Motor neuron (in vitro differentiated cells): Measurements from ENCODE around the gene BTBD19. TPM values are rescaled to one million over a fixed set of nuclear protein-coding genes. Genes with fewer than 3 reads are reported as not detected.
A peak's percentile ranks its signal among the peaks of the same experiment; 100 is the strongest.
"Not testable (repeated sequence)": the region's sequence is repeated elsewhere in the genome, so short reads cannot be mapped to it uniquely, and the experiment has no call there.

Experiments used
- ATAC-seq, 8 experiments: fragments of 200-7000 bp; cut with Tn5 transposase; replicated peaks in 6 of 8; 2 replicates each; pipeline ENCODE4 v1.8.0; 2021; ENCODE audit warnings: mild to moderate bottlenecking in 8 of 8, moderate library complexity in 8 of 8
- H3K27ac ChIP-seq, 2 donors: fragments of 250-450 bp; sonication (Bioruptor Pico); 2 replicates each; pipeline ENCODE4 v1.9.0; 2021; ENCODE audit warnings: antibody characterized with exemption in 2 of 2, mild to moderate bottlenecking in 2 of 2, moderate library complexity in 1 of 2
- H3K4me1 ChIP-seq, 2 donors: fragments of 250-450 bp; sonication (Bioruptor Pico); replicated peaks in 1 of 2; 2 replicates each; pipeline ENCODE4 v1.6.1; 2021; ENCODE audit warnings: antibody characterized with exemption in 2 of 2, mild to moderate bottlenecking in 2 of 2, moderate library complexity in 1 of 2
- H3K4me3 ChIP-seq, 5 donors: fragments of 250-450 bp; sonication (Bioruptor Pico); 2 replicates each; pipeline ENCODE4 v1.9.0; 2021; ENCODE audit warnings: antibody characterized with exemption in 5 of 5, mild to moderate bottlenecking in 5 of 5, moderate library complexity in 4 of 5
- WGBS, 10 experiments: fragments of 450-650 bp; shearing (Covaris generic); methylation state at CpG; one replicate each; pipeline ENCODE4 v1.0.0; 2022; 5-methylcytosine and 5-hydroxymethylcytosine counted together
- in situ Hi-C, 9 experiments: fragments of 400-800 bp; cut with MboI; loops; one replicate each; pipeline ENCODE4 v1.15.0; 2021; ENCODE audit warnings: low sequenced_read_pairs in 9 of 9, low pct_unique_long_range_greater_than_20kb in 2 of 9; ENCODE audit not compliant: unreplicated experiment in 9 of 9
- total RNA-seq, 8 experiments: library from RNA; unstranded; fragments of 300-600 nt; gene quantifications; 2 replicates each; pipeline versions ENCODE4 v1.2.3 to v1.2.4, GENCODE V29; 2022

The BTBD19 gene
- total RNA-seq, 8 experiments from 2014 or later = 0.60 to 18.5 (median 6.0) TPM

GRCh38 chr1:44807364-44808062 is 810 bp upstream of the BTBD19 start:
- Histone ChIP-seq H3K27ac (peak overlapping the region; percentile 74 to 95), H3K4me1 (peaks cover 37 to 43% of the 10 kb centered on the region in 2 donors), H3K4me3 (peak overlapping the region in 1 of 5 donors; percentile 20)
- in situ Hi-C loops = no loop called here
- peak; percentile 20 to 79 (median 74) for ATAC-seq
- 0 to 35% (median 20%) methylated on average over 1 to 10 of the region's 16 CpGs; no CpG with 5 or more reads in 3 of the 10 experiments for WGBS, 10 experiments

GRCh38 chr1:44808938-44809917 is 905 bp downstream of the BTBD19 start:
- Histone ChIP-seq H3K4me3 (peak overlapping the region in 2 of 5 donors; percentile 15 to 20), H3K27ac (peak overlapping the region; percentile 74 to 95), H3K4me1 (peaks cover 38 to 46% of the 10 kb centered on the region in 2 donors)
- peak in 2 of 8 experiments; percentile 0 to 1 for ATAC-seq
- in situ Hi-C loops = no loop called here
- 0 to 100% (median 33%) methylated on average over 1 to 5 of the region's 6 CpGs; no CpG with 5 or more reads in 3 of the 10 experiments for WGBS, 10 experiments

- no peak for ATAC-seq
- no peak overlapping the region for H3K4me3 ChIP-seq
- in situ Hi-C loops = no loop called here
- WGBS, 10 experiments = 30 to 100% (median 82%) methylated on average over 1 to 7 of the region's 12 CpGs; no CpG with 5 or more reads in 3 of the 10 experiments
- peaks cover 42 to 50% of the 10 kb centered on the region in 2 donors for H3K4me1 ChIP-seq
- no peak overlapping the region for H3K27ac ChIP-seq
Observed at GRCh38 chr1:44810101-44810761, 1.9 kb downstream of the BTBD19 start.

GRCh38 chr1:44810762-44811105 is 2.4 kb downstream of the BTBD19 start:
- 67 to 100% (median 94%) methylated on average over 1 to 3 of the region's 4 CpGs; no CpG with 5 or more reads in 4 of the 10 experiments for WGBS, 10 experiments
- H3K4me3 ChIP-seq, H3K27ac ChIP-seq, ATAC-seq, in situ Hi-C loops: not testable (repeated sequence)
- peaks cover 42 to 50% of the 10 kb centered on the region in 2 donors for H3K4me1 ChIP-seq

- in situ Hi-C loops = no loop called here
- Histone ChIP-seq H3K4me1 (peaks cover 42 to 50% of the 10 kb centered on the region in 2 donors), H3K4me3 (no peak overlapping the region), H3K27ac (no peak overlapping the region)
- no peak for ATAC-seq
- WGBS, 10 experiments = 49 to 100% (median 91%) methylated on average over 1 to 8 of the region's 8 CpGs
Observed at GRCh38 chr1:44811234-44811633, 2.9 kb downstream of the BTBD19 start.

- in situ Hi-C loops = no loop called here
- peaks cover 29 to 34% of the 10 kb centered on the region in 2 donors for H3K4me1 ChIP-seq
- peak overlapping the region; percentile 23 to 48 (median 33) for H3K4me3 ChIP-seq
- peak in 3 of 8 experiments; percentile 1 to 16 (median 10) for ATAC-seq
- 70 to 100% (median 87%) methylated on average over 1 to 29 of the region's 48 CpGs; no CpG with 5 or more reads in 5 of the 10 experiments for WGBS, 10 experiments
- H3K27ac ChIP-seq = peak overlapping the region in 1 of 2 donors; percentile 39
Observed at GRCh38 chr1:44812822-44813543, 4.7 kb downstream of the BTBD19 start.

GRCh38 chr1:44815926-44816325 is 7.6 kb downstream of the BTBD19 start:
- H3K27ac ChIP-seq, in situ Hi-C loops, ATAC-seq, H3K4me3 ChIP-seq: not testable (repeated sequence)
- 84 to 100% (median 92%) methylated on average over 2 to 9 of the region's 9 CpGs; no CpG with 5 or more reads in 4 of the 10 experiments for WGBS, 10 experiments
- peaks cover 16 to 28% of the 10 kb centered on the region in 2 donors for H3K4me1 ChIP-seq

- WGBS, 10 experiments = 84 to 100% (median 94%) methylated on average over 2 of the region's 2 CpGs; no CpG with 5 or more reads in 1 of the 10 experiments
- Histone ChIP-seq H3K4me1 (peaks cover 16 to 28% of the 10 kb centered on the region in 2 donors), H3K27ac (no peak overlapping the region), H3K4me3 (no peak overlapping the region)
- ATAC-seq = no peak
- in situ Hi-C loops = no loop called here
Observed at GRCh38 chr1:44817307-44817706, 9.0 kb downstream of the BTBD19 start.

- WGBS, 10 experiments = 86 to 100% (median 98%) methylated on average over 1 to 9 of the region's 11 CpGs; no CpG with 5 or more reads in 1 of the 10 experiments
- H3K27ac ChIP-seq = no peak overlapping the region
- in situ Hi-C loops = no loop called here
- ATAC-seq = no peak
- no peak overlapping the region for H3K4me3 ChIP-seq
- H3K4me1 ChIP-seq = peaks cover 15 to 26% of the 10 kb centered on the region in 2 donors
Observed at GRCh38 chr1:44817771-44818495, 9.6 kb downstream of the BTBD19 start.

- peak in 4 of 8 experiments; percentile 3 to 36 (median 32) for ATAC-seq
- 3 to 20% (median 11%) methylated on average over 1 to 13 of the region's 13 CpGs for WGBS, 10 experiments
- Histone ChIP-seq H3K27ac (peak overlapping the region in 1 of 2 donors; percentile 96), H3K4me3 (peak overlapping the region in 3 of 5 donors; percentile 9 to 25 (median 22)), H3K4me1 (peaks cover 8 to 17% of the 10 kb centered on the region in 2 donors)
- in situ Hi-C loops = no loop called here
Observed at GRCh38 chr1:44819196-44819607, 10.9 kb downstream of the BTBD19 start.

GRCh38 chr1:44819608-44820327 is 11.4 kb downstream of the BTBD19 start:
- Histone ChIP-seq H3K4me1 (peaks cover 4 to 14% of the 10 kb centered on the region in 2 donors), H3K27ac (peak overlapping the region; percentile 94 to 96), H3K4me3 (peak overlapping the region in 4 of 5 donors; percentile 8 to 25 (median 21))
- in situ Hi-C loops = no loop called here
- 0 to 14% (median 2%) methylated on average over 1 to 30 of the region's 33 CpGs; no CpG with 5 or more reads in 1 of the 10 experiments for WGBS, 10 experiments
- peak; percentile 52 to 90 (median 84) for ATAC-seq
